ENCODE results near the gene RIMOC1.
"Not testable (repeated sequence)": the region's sequence is repeated elsewhere in the genome, so short reads cannot be mapped to it uniquely, and the experiment has no call there.

GRCh38 chr5:41945332-41945955 is 41.3 kb downstream of the RIMOC1 start:
- TF ChIP-seq BCL11A (IDR thresholded peaks at IDR 0.05; ENCODE audit: low read depth in 2 of 2, low read length in 2 of 2); CTCF (IDR thresholded peaks at IDR 0.05; ENCODE audit: control extremely low read depth in 1 of 3, insufficient read depth in 1 of 3, low read depth in 1 of 3, low read length in 3 of 3); JUND (IDR thresholded peaks at IDR 0.05; ENCODE audit: low read length); POLR2A (IDR thresholded peaks at IDR 0.05; ENCODE audit: control extremely low read depth in 1 of 2, low read depth in 2 of 2, low read length in 2 of 2); YY1 (IDR thresholded peaks at IDR 0.05; ENCODE audit: low read depth, low read length); HDAC6 (IDR thresholded peaks at IDR 0.05; ENCODE audit: low read depth, low read length); TAF1 (IDR thresholded peaks at IDR 0.05; ENCODE audit: low read depth, low read length); SP2 (IDR thresholded peaks at IDR 0.05; ENCODE audit: low read length); POLR2AphosphoS5 (IDR thresholded peaks at IDR 0.05; ENCODE audit: low read depth, low read length): not testable (repeated sequence)

Measured in H1 (cell line).